Loucy (cell line): ENCODE results near the gene IRF2BPL.

Experiments
- H2AFZ ChIP-seq: fragments of 200-600 bp; sonication (generic); 2 replicates; pipeline ENCODE4 v1.6.0; 2016; ENCODE audit warnings: antibody characterized with exemption, mild to moderate bottlenecking, low read length, moderate library complexity
- H3F3A ChIP-seq: fragments of 200-600 bp; 2 replicates; pipeline ENCODE4 v1.6.0; 2016; ENCODE audit warnings: antibody characterized with exemption, low read depth, mild to moderate bottlenecking
- H3K27me3 ChIP-seq: fragments of 200-600 bp; sonication (generic); 2 replicates; pipeline ENCODE4 v1.6.1; 2014; ENCODE audit warnings: low read length, mild to moderate bottlenecking; ENCODE audit not compliant: insufficient read depth, poor library complexity, severe bottlenecking
- H3K36me3 ChIP-seq: fragments of 200-600 bp; sonication (generic); 2 replicates; pipeline ENCODE4 v1.6.1; 2016; ENCODE audit warnings: low read length; ENCODE audit not compliant: insufficient read depth
- H3K4me1 ChIP-seq: fragments of 200-600 bp; sonication (generic); 2 replicates; pipeline ENCODE4 v1.5.1; 2014; ENCODE audit warnings: low read length, mild to moderate bottlenecking; ENCODE audit not compliant: insufficient read depth, poor library complexity, severe bottlenecking
- H3K4me2 ChIP-seq: fragments of 200-600 bp; sonication (generic); 2 replicates; pipeline ENCODE4 v1.6.0; 2014; ENCODE audit warnings: antibody characterized with exemption, low read length, low read depth, mild to moderate bottlenecking; ENCODE audit not compliant: poor library complexity, severe bottlenecking
- H3K4me3 ChIP-seq: fragments of 200-600 bp; sonication (generic); 2 replicates; pipeline ENCODE4 v1.5.1; 2014; ENCODE audit warnings: low read length, mild to moderate bottlenecking, mixed read lengths; ENCODE audit not compliant: poor library complexity, severe bottlenecking
- H3K79me2 ChIP-seq: fragments of 200-600 bp; sonication (generic); 2 replicates; pipeline ENCODE4 v1.6.1; 2014; ENCODE audit warnings: low read length; ENCODE audit not compliant: insufficient read depth
- H3K9ac ChIP-seq: fragments of 200-600 bp; sonication (generic); 2 replicates; pipeline ENCODE4 v1.6.0; 2014; ENCODE audit warnings: mild to moderate bottlenecking, low read depth, low read length, moderate library complexity; ENCODE audit not compliant: poor library complexity, severe bottlenecking
- H3K9me2 ChIP-seq: fragments of 200-600 bp; sonication (generic); replicated peaks from 2 replicates; pipeline ENCODE4 v1.6.1; 2016; ENCODE audit warnings: low read depth, low read length, mixed read lengths
- H3K9me3 ChIP-seq: fragments of 200-600 bp; sonication (generic); 2 replicates; pipeline ENCODE4 v1.6.1; 2014; ENCODE audit warnings: mild to moderate bottlenecking, antibody characterized with exemption, low read length, low read depth; ENCODE audit not compliant: insufficient read depth
- H4K20me1 ChIP-seq: fragments of 200-600 bp; sonication (generic); 2 replicates; pipeline ENCODE4 v1.6.0; 2014; ENCODE audit warnings: antibody characterized with exemption, low read length, mild to moderate bottlenecking; ENCODE audit not compliant: insufficient read depth, poor library complexity, severe bottlenecking
- EZH2phosphoT487 ChIP-seq: fragments of 200-600 bp; IDR thresholded peaks from 2 replicates; pipeline ENCODE4 v1.6.1; 2018; ENCODE audit warnings: antibody characterized with exemption, mild to moderate bottlenecking, moderate library complexity, borderline replicate concordance
- TF ChIP-seq, protein P1 (sequence below): fragments of 200-600 bp; sonication (generic); conservative IDR thresholded peaks from 2 replicates; pipeline ENCODE4 v1.5.1; 2014; ENCODE audit warnings: mild to moderate bottlenecking, antibody characterized with exemption, low read length

Gene IRF2BPL

DNA sequence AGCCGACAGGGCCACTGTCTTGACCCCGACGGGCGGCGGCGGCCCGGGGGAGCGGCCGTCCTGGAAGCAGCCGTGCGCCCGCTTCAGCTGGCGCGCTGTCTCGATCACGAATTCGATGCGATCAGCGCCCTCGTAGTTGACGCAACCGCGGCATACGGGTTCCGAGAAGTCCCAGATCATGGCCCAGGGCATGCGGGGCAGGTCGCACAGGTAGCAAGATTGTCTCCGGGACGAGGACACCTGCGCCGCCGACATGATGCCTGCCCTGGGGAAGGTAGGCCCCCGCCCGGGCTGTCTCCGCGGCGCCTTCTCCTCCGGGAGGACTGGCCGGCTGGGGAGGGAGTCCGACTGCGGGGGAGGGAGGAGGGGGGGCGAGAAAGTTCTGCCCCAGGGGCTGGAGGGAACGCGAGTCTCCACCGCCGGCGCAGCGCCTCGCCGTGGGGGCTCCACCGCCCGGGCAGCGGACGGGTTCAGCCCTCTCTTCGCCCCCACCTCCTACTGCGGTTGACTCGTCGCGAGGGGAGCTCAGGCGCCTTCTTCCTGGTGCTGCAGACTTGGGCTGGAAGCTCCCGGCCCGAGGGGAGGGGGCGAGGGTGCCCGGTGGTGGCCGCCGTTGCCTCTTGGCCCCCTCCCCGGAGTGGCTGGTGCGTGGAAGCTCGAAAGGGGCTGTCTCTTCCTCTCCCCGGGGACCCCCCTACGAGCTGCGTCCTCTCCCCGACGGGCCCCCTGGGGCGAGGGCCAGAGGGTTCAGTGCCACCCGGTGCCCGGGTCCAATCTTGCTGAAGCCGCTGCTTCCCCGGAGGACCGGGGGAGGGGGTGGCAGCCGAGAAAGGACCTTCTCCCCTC lies 747 bp downstream of the IRF2BPL start:
- peaks cover 33% of the 10 kb centered on the region for H4K20me1 ChIP-seq
- H3K4me2 ChIP-seq = peak overlapping the region; percentile 67
- H3F3A ChIP-seq = peaks cover 20% of the 10 kb centered on the region
- no peaks in the 10 kb centered on the region for H3K36me3 ChIP-seq
- peaks cover 49% of the 10 kb centered on the region for H3K79me2 ChIP-seq
- peaks cover 59% of the 10 kb centered on the region for H3K4me1 ChIP-seq
- no peak for TF ChIP-seq EZH2phosphoT487
- TF ChIP-seq, protein P1, sequence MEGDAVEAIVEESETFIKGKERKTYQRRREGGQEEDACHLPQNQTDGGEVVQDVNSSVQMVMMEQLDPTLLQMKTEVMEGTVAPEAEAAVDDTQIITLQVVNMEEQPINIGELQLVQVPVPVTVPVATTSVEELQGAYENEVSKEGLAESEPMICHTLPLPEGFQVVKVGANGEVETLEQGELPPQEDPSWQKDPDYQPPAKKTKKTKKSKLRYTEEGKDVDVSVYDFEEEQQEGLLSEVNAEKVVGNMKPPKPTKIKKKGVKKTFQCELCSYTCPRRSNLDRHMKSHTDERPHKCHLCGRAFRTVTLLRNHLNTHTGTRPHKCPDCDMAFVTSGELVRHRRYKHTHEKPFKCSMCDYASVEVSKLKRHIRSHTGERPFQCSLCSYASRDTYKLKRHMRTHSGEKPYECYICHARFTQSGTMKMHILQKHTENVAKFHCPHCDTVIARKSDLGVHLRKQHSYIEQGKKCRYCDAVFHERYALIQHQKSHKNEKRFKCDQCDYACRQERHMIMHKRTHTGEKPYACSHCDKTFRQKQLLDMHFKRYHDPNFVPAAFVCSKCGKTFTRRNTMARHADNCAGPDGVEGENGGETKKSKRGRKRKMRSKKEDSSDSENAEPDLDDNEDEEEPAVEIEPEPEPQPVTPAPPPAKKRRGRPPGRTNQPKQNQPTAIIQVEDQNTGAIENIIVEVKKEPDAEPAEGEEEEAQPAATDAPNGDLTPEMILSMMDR = peak; percentile 26; the same call in 1 of the 2 replicates
- H3K27me3 ChIP-seq = no peaks in the 10 kb centered on the region
- no peaks in the 10 kb centered on the region for H3K9me3 ChIP-seq
- H3K9me2 ChIP-seq = no peaks in the 10 kb centered on the region
- H3K4me3 ChIP-seq = peak overlapping the region; percentile 86
- peak overlapping the region; percentile 37; the same call in 1 of the 2 replicates for H2AFZ ChIP-seq
- H3K9ac ChIP-seq = peak overlapping the region; percentile 88

DNA sequence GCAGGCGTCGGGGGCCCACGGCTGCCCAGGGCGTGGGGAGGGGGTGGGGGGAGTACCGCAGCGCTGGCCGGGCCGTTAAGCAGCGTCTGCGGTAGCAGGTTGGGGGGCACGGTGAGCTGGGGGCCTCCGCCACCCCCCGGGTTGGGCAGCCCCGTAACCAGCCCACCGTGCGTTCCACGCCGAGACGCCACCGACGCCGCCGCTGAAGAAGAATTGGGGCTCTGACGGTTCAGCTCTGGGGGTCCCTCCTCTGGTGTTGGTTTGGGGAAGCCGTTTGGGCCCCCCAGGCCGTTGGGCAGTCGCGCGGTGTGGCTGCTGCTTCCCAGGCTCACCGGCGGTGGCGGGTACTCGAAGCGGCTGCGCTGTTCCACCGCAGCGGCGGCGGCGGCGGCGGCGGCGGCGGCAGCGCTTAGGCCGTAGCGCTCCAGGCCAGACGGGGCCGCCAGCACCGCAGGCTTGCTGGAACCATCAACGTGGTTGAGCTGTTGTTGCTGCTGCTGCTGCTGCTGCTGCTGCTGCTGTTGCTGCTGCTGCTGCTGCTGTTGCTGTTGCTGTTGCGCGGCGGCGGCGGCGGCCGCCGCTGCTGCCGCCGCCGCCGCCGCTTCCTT lies 1.5 kb downstream of the IRF2BPL start:
- Histone ChIP-seq H3K9me2 (no peaks in the 10 kb centered on the region), H3K36me3 (no peaks in the 10 kb centered on the region), H2AFZ (no peak overlapping the region), H3K9ac (peak overlapping the region; percentile 88), H3K4me1 (peaks cover 59% of the 10 kb centered on the region), H4K20me1 (peaks cover 33% of the 10 kb centered on the region), H3K9me3 (no peaks in the 10 kb centered on the region), H3K4me3 (peak overlapping the region; percentile 86), H3F3A (peaks cover 20% of the 10 kb centered on the region), H3K79me2 (peaks cover 46% of the 10 kb centered on the region), H3K27me3 (no peaks in the 10 kb centered on the region), H3K4me2 (peak overlapping the region; percentile 67)
- TF ChIP-seq EZH2phosphoT487 = no peak
- TF ChIP-seq, protein P1 = no peak

DNA sequence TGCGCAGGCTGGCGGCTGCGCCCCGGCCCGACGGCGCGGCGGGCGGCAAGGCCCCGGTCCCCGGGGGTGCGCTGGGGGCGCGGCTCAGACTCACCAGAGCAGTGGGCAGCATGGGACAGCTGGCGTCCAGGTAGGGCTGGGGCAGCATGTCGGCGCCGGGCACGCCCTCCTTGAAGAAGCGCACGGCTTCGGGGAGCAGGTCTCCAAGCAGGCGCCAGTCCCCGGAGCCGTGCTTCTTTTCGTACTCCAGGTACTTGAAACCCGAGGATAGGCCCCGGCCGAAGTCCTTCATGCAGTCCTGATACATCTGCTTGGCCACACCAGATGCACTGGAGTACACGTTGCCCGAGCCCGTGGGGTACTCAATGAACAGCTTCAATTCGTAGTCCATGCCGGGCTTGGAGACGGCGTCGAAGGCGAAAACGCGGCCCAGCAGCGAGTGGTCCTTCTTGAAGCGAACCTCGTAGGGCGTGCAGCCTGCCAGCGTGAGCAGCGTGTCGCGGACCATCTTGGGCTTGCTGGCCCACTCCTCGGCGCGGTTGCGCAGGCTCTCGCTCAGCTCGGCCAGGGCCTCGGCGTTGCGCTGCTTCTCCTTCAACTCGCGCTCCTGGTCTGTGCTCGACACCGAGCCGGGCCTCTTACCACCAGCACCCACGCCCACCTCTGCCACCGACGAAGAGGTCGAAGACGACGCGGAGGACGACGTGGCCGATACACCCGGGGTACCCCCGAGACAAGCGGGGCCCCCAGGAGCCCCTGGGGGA lies 2.2 kb downstream of the IRF2BPL start:
- Histone ChIP-seq H3K36me3 (no peaks in the 10 kb centered on the region), H3K9ac (peak overlapping the region; percentile 88), H3K4me3 (peak overlapping the region; percentile 86), H3K9me3 (no peaks in the 10 kb centered on the region), H4K20me1 (peaks cover 33% of the 10 kb centered on the region), H3F3A (peaks cover 16% of the 10 kb centered on the region), H3K4me2 (peak overlapping the region; percentile 67), H2AFZ (no peak overlapping the region), H3K4me1 (peaks cover 57% of the 10 kb centered on the region), H3K79me2 (peaks cover 46% of the 10 kb centered on the region), H3K9me2 (no peaks in the 10 kb centered on the region), H3K27me3 (no peaks in the 10 kb centered on the region)
- TF ChIP-seq, protein P1 = no peak
- TF ChIP-seq EZH2phosphoT487 = no peak
